Measurements from ENCODE around the gene MOCOS. TPM values are rescaled to one million over a fixed set of nuclear protein-coding genes. Genes with fewer than 3 reads are reported as not detected.

Gene MOCOS
- total RNA-seq, 1 experiment from 2014 or later: 3.0 TPM

DNA sequence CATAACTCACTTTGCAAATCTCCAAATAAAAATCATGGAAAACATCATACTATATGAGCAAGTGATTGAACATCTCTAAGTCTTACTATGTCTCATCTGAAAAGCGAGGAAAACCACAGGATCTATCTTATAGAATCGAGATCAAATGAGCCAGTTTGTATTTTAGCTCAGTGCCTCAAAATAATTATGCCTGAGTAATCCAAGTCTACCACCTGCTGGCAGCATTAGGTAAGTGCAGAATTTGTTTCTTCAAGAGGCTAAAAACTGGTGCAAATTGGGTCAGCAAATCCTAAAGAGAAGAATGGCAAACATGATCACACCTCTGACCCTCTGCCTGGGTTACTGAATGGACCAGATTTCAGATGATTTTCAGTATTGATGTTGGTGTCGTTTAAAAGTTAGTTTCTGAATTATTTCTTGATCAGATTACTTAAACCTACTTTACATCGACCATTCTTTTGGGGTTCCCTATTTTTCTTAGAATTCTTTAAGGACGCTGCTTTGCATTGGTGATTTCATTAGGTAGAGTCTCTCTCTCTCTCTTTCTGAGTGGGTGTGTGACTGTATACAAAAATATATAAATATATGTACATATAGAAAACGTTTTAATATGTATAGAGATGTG is 97.5 kb downstream of the MOCOS start (continued):
- TF ChIP-seq SIN3A (IDR thresholded peaks at IDR 0.05; ENCODE audit: borderline replicate concordance, insufficient read depth, low read depth, low read length): no peak

- no peaks in the 10 kb centered on the region for H3K36me3 ChIP-seq (ENCODE audit: control insufficient read depth, insufficient read depth, low read length)
- no peaks in the 10 kb centered on the region for H3K27me3 ChIP-seq (ENCODE audit: control insufficient read depth, insufficient read depth, low read length)
- TF ChIP-seq POLR2AphosphoS5 (IDR thresholded peaks at IDR 0.05; ENCODE audit: low read depth, low read length): no peak
- no peak for TF ChIP-seq SIN3A (IDR thresholded peaks at IDR 0.05; ENCODE audit: borderline replicate concordance, insufficient read depth, low read depth, low read length)
- TF ChIP-seq, protein P1, sequence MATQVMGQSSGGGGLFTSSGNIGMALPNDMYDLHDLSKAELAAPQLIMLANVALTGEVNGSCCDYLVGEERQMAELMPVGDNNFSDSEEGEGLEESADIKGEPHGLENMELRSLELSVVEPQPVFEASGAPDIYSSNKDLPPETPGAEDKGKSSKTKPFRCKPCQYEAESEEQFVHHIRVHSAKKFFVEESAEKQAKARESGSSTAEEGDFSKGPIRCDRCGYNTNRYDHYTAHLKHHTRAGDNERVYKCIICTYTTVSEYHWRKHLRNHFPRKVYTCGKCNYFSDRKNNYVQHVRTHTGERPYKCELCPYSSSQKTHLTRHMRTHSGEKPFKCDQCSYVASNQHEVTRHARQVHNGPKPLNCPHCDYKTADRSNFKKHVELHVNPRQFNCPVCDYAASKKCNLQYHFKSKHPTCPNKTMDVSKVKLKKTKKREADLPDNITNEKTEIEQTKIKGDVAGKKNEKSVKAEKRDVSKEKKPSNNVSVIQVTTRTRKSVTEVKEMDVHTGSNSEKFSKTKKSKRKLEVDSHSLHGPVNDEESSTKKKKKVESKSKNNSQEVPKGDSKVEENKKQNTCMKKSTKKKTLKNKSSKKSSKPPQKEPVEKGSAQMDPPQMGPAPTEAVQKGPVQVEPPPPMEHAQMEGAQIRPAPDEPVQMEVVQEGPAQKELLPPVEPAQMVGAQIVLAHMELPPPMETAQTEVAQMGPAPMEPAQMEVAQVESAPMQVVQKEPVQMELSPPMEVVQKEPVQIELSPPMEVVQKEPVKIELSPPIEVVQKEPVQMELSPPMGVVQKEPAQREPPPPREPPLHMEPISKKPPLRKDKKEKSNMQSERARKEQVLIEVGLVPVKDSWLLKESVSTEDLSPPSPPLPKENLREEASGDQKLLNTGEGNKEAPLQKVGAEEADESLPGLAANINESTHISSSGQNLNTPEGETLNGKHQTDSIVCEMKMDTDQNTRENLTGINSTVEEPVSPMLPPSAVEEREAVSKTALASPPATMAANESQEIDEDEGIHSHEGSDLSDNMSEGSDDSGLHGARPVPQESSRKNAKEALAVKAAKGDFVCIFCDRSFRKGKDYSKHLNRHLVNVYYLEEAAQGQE (IDR thresholded peaks at IDR 0.05; ENCODE audit: insufficient read depth in 1 of 2, low read depth in 2 of 2, low read length in 1 of 2): no peak
- no peak for TF ChIP-seq TCF7L2 (IDR thresholded peaks at IDR 0.05; ENCODE audit: low read depth, low read length)
- TF ChIP-seq, protein P2, sequence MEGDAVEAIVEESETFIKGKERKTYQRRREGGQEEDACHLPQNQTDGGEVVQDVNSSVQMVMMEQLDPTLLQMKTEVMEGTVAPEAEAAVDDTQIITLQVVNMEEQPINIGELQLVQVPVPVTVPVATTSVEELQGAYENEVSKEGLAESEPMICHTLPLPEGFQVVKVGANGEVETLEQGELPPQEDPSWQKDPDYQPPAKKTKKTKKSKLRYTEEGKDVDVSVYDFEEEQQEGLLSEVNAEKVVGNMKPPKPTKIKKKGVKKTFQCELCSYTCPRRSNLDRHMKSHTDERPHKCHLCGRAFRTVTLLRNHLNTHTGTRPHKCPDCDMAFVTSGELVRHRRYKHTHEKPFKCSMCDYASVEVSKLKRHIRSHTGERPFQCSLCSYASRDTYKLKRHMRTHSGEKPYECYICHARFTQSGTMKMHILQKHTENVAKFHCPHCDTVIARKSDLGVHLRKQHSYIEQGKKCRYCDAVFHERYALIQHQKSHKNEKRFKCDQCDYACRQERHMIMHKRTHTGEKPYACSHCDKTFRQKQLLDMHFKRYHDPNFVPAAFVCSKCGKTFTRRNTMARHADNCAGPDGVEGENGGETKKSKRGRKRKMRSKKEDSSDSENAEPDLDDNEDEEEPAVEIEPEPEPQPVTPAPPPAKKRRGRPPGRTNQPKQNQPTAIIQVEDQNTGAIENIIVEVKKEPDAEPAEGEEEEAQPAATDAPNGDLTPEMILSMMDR (IDR thresholded peaks at IDR 0.05): no peak
- H3K4me1 ChIP-seq (ENCODE audit: control insufficient read depth, insufficient read depth, low read length): no peaks in the 10 kb centered on the region
- no peak overlapping the region for H3K4me3 ChIP-seq (ENCODE audit: low read depth in 2 of 2, low read length in 2 of 2)
- ChIA-PET CTCF (no interaction called here), POLR2A (no interaction called here)
- H3K9me3 ChIP-seq (ENCODE audit: control insufficient read depth, insufficient read depth, low read depth, low read length): 0 out of 2 replicates have a peak, but pooled peaks cover 4% of the 10 kb centered on the region
- in situ Hi-C loops (cut with HindIII; ENCODE audit: low pct_unique_long_range_greater_than_20kb, low sequenced_read_pairs) (no loop called here), intact Hi-C loops (cut with micrococcal nuclease; ENCODE audit: unreplicated experiment) (no loop called here)
- BruUV-seq (replicated peaks): no TSS peak
- ATAC-seq (no peak), DNase-seq (ENCODE audit: low read depth, low spot score) (no peak)
- H3K27ac ChIP-seq (ENCODE audit: low read length): no peak overlapping the region
Measured at GRCh38 chr18:36287653-36288052, 100.4 kb downstream of the MOCOS start.

DNA sequence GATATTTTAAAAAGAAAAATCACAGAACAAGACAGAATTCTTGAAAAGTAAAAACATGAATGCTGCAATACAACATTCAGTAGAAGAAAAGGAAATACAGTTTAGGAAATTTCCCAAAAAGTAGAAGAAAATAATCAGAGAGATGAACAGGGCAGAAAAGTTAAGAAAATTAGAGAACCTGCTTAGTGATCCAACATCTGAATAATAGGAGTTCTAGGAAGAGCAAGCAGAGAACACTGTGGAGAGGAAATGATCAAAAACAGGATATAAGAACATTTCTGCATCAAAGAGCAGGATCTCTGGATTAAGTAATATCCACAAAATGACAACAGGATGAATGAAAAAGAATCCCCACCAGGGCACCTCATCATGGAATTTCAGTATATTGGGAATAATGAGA is 101.4 kb downstream of the MOCOS start:
- ChIA-PET CTCF (no interaction called here), POLR2A (no interaction called here)
- no peak overlapping the region for H3K4me3 ChIP-seq (ENCODE audit: low read depth in 2 of 2, low read length in 2 of 2)
- ATAC-seq: no peak
- in situ Hi-C loops (cut with HindIII; ENCODE audit: low pct_unique_long_range_greater_than_20kb, low sequenced_read_pairs): no loop called here
- intact Hi-C loops (cut with micrococcal nuclease; ENCODE audit: unreplicated experiment): no loop called here
- H3K4me1 ChIP-seq (ENCODE audit: control insufficient read depth, insufficient read depth, low read length): no peaks in the 10 kb centered on the region
- no peak overlapping the region for H3K27ac ChIP-seq (ENCODE audit: low read length)
- H3K36me3 ChIP-seq (ENCODE audit: control insufficient read depth, insufficient read depth, low read length): no peaks in the 10 kb centered on the region
- 0 out of 2 replicates have a peak, but pooled peaks cover 4% of the 10 kb centered on the region for H3K9me3 ChIP-seq (ENCODE audit: control insufficient read depth, insufficient read depth, low read depth, low read length)
- H3K27me3 ChIP-seq (ENCODE audit: control insufficient read depth, insufficient read depth, low read length): no peaks in the 10 kb centered on the region
- BruUV-seq (replicated peaks): no TSS peak
- no peak for DNase-seq (ENCODE audit: low read depth, low spot score)
- TF ChIP-seq, protein P2 (IDR thresholded peaks at IDR 0.05): no peak
- TF ChIP-seq, protein P1 (IDR thresholded peaks at IDR 0.05; ENCODE audit: insufficient read depth in 1 of 2, low read depth in 2 of 2, low read length in 1 of 2): no peak
- TF ChIP-seq POLR2AphosphoS5 (IDR thresholded peaks at IDR 0.05; ENCODE audit: low read depth, low read length) (no peak), TCF7L2 (IDR thresholded peaks at IDR 0.05; ENCODE audit: low read depth, low read length) (no peak), SIN3A (IDR thresholded peaks at IDR 0.05; ENCODE audit: borderline replicate concordance, insufficient read depth, low read depth, low read length) (no peak)
